ENCODE data around the gene PLIN5.
A peak's percentile ranks its signal among the peaks of the same experiment; 100 is the strongest.
"Not testable (repeated sequence)": the region's sequence is repeated elsewhere in the genome, so short reads cannot be mapped to it uniquely, and the experiment has no call there.

Gene PLIN5

GRCh38 chr19:4567584-4568071 is 32.6 kb upstream of the PLIN5 start:
- peak; percentile 63 for DNase-seq

GRCh38 chr19:4566402-4567051 is 31.5 kb upstream of the PLIN5 start:
- no peak for DNase-seq

GRCh38 chr19:4563562-4563961 is 28.5 kb upstream of the PLIN5 start:
- not testable (repeated sequence) for DNase-seq

- DNase-seq, result not testable (repeated sequence)
Observed at GRCh38 chr19:4562085-4562484, 27.1 kb upstream of the PLIN5 start.

- DNase-seq, result no peak
Observed at GRCh38 chr19:4559569-4559968, 24.5 kb upstream of the PLIN5 start, which contains the start of gene SEMA6B. Gene SEMA6B, minus strand, starts transcription at chr19:4559684. Its CDS starts 1,227 bp downstream, at chr19:4558457.

- peak; percentile 39 for DNase-seq
Observed at GRCh38 chr19:4557971-4558941, 23.2 kb upstream of the PLIN5 start.

GRCh38 chr19:4557144-4557970 is 22.3 kb upstream of the PLIN5 start:
- peak; percentile 28 for DNase-seq

- DNase-seq, result peak; percentile 31
Observed at GRCh38 chr19:4556597-4557127, 21.6 kb upstream of the PLIN5 start.

- DNase-seq, result no peak
Observed at GRCh38 chr19:4555657-4556561, 20.9 kb upstream of the PLIN5 start.

GRCh38 chr19:4554717-4555116 is 19.7 kb upstream of the PLIN5 start:
- DNase-seq, result no peak

- DNase-seq, result no peak
Observed at GRCh38 chr19:4553775-4554174, 18.8 kb upstream of the PLIN5 start.

GRCh38 chr19:4553092-4553695 is 18.2 kb upstream of the PLIN5 start:
- DNase-seq, result no peak

- no peak for DNase-seq
Observed at GRCh38 chr19:4552525-4552819, 17.4 kb upstream of the PLIN5 start.

GRCh38 chr19:4550479-4551050 is 15.5 kb upstream of the PLIN5 start:
- no peak for DNase-seq

- no peak for DNase-seq
Observed at GRCh38 chr19:4550018-4550417, 15.0 kb upstream of the PLIN5 start.

GRCh38 chr19:4548238-4548584 is 13.2 kb upstream of the PLIN5 start:
- DNase-seq, result no peak

GRCh38 chr19:4547303-4548237 is 12.5 kb upstream of the PLIN5 start:
- DNase-seq, result peak; percentile 24

- no peak for DNase-seq
Observed at GRCh38 chr19:4543842-4544647, 9.0 kb upstream of the PLIN5 start.
